Measurements from ENCODE around the gene JMJD1C. TPM values are rescaled to one million over a fixed set of nuclear protein-coding genes. Genes with fewer than 3 reads are reported as not detected.

Gene JMJD1C
- total and polyA plus RNA-seq, 11 donors: 20.3 to 54.6 (median 34.1) TPM

GRCh38 chr10:63434866-63435854, 30.6 kb downstream of the JMJD1C start:
- no peak overlapping the region for H3K4me3 ChIP-seq
- DNase-seq: no peak
- H3K36me3 ChIP-seq: no peaks in the 10 kb centered on the region
- ATAC-seq: no peak
- H3K9me3 ChIP-seq: no peaks in the 10 kb centered on the region
- no peak overlapping the region for H3K27ac ChIP-seq
- H3K4me1 ChIP-seq: peaks cover 3 to 82% (median 51%) of the 10 kb centered on the region in 12 donors
- 77 to 89% (median 84%) methylated on average over 13 of the region's 13 CpGs for WGBS, 4 donors
- TF ChIP-seq CTCF (IDR thresholded peaks at IDR 0.05) (no peak), POLR2A (IDR thresholded peaks at IDR 0.05) (no peak)
- H3K27me3 ChIP-seq: no peaks in the 10 kb centered on the region
- intact Hi-C loops (cut with DNase I): no loop called here

GRCh38 chr10:63431962-63432797, 33.6 kb downstream of the JMJD1C start:
- no peak for TF ChIP-seq POLR2A (IDR thresholded peaks at IDR 0.05)
- TF ChIP-seq CTCF (IDR thresholded peaks at IDR 0.05): no peak
- H3K4me1 ChIP-seq: peaks cover 0 to 76% (median 59%) of the 10 kb centered on the region in 12 donors
- H3K4me3 ChIP-seq: no peak overlapping the region
- H3K9me3 ChIP-seq: no peaks in the 10 kb centered on the region
- no peaks in the 10 kb centered on the region for H3K27me3 ChIP-seq
- WGBS, 4 donors: 88 to 94% (median 89%) methylated on average over 5 of the region's 5 CpGs
- no peaks in the 10 kb centered on the region for H3K36me3 ChIP-seq
- DNase-seq (no peak), ATAC-seq (peak in 2 of 4 donors; percentile 29 to 43)
- H3K27ac ChIP-seq: peak overlapping the region in 1 of 12 donors; percentile 3
- intact Hi-C loops (cut with DNase I): no loop called here

GRCh38 chr10:63430999-63431356, 34.8 kb downstream of the JMJD1C start:
- 65 to 74% (median 68%) methylated on average over 1 of the region's 1 CpG for WGBS, 4 donors
- Histone ChIP-seq H3K9me3 (no peaks in the 10 kb centered on the region), H3K4me3 (no peak overlapping the region), H3K27ac (peak overlapping the region in 6 of 12 donors; percentile 3 to 37 (median 16)), H3K36me3 (no peaks in the 10 kb centered on the region), H3K4me1 (peaks cover 0 to 79% (median 53%) of the 10 kb centered on the region in 12 donors), H3K27me3 (no peaks in the 10 kb centered on the region)
- intact Hi-C loops (cut with DNase I): no loop called here
- ATAC-seq (no peak), DNase-seq (no peak)
- no peak for TF ChIP-seq POLR2A (IDR thresholded peaks at IDR 0.05)
- no peak for TF ChIP-seq CTCF (IDR thresholded peaks at IDR 0.05)
